Muscle of back (tissue), 13 donors: Measurements from ENCODE around the gene TMEM123. TPM values are rescaled to one million over a fixed set of nuclear protein-coding genes. Genes with fewer than 3 reads are reported as not detected.

Experiments used
- DNase-seq, 3 donors: peaks; one replicate each; pipeline versions ENCODE4 v3.0.0 to v3.0.0-alpha.2; 2013
- long read RNA-seq, 9 donors: transcript quantifications; one replicate each; lab custom pipeline, GENCODE V29; 2026
- polyA plus RNA-seq, 10 donors: library from polyadenylated mRNA; unstranded; fragments of 120-200 nt; gene quantifications; one replicate each; pipeline ENCODE4 v1.2.1, GENCODE V29; 2013; ENCODE audit not compliant: insufficient read length in 10 of 10

The TMEM123 gene
- 100 to 1,000 TPM; 137 to 199 (median 181) TPM for polyA plus RNA-seq
- long read RNA-seq, donor 1, transcript TMEM123-206 (3 exons, 549 nt): major isoform, 20 of 56 reads
- long read RNA-seq, donor 1, transcript TMEM123-202 (5 exons, 3,579 nt): minor isoform, 14 of 56 reads
- long read RNA-seq, donor 1, partial matches to known transcripts: 22 of 56 reads
- long read RNA-seq, donor 1, other reads (novel, unspliced or antisense): 0 of 56 reads
- long read RNA-seq, donor 2, transcript TMEM123-202 (5 exons, 3,579 nt): major isoform, 33 of 53 reads
- long read RNA-seq, donor 2, transcript TMEM123-206 (3 exons, 549 nt): minor isoform, 13 of 53 reads
- long read RNA-seq, donor 2, partial matches to known transcripts: 7 of 53 reads
- long read RNA-seq, donor 2, other reads (novel, unspliced or antisense): 0 of 53 reads
- long read RNA-seq, donor 3, partial matches to known transcripts: 0 of 1 reads
- long read RNA-seq, donor 3, other reads (novel, unspliced or antisense): 0 of 1 reads
- long read RNA-seq, donor 4, transcript TMEM123-202 (5 exons, 3,579 nt): minor isoform, 21 of 59 reads
- long read RNA-seq, donor 4, transcript TMEM123-206 (3 exons, 549 nt): major isoform, 22 of 59 reads
- long read RNA-seq, donor 4, partial matches to known transcripts: 16 of 59 reads
- long read RNA-seq, donor 4, other reads (novel, unspliced or antisense): 0 of 59 reads
- long read RNA-seq, donor 5, transcript TMEM123-202 (5 exons, 3,579 nt): minor isoform, 54 of 155 reads
- long read RNA-seq, donor 5, transcript TMEM123-206 (3 exons, 549 nt): major isoform, 66 of 155 reads
- long read RNA-seq, donor 5, partial matches to known transcripts: 35 of 155 reads
- long read RNA-seq, donor 5, other reads (novel, unspliced or antisense): 0 of 155 reads
- long read RNA-seq, donor 6, transcript TMEM123-206 (3 exons, 549 nt): minor isoform, 17 of 100 reads
- long read RNA-seq, donor 6, transcript TMEM123-202 (5 exons, 3,579 nt): major isoform, 38 of 100 reads
- long read RNA-seq, donor 6, partial matches to known transcripts: 45 of 100 reads
- long read RNA-seq, donor 6, other reads (novel, unspliced or antisense): 0 of 100 reads
- long read RNA-seq, donor 7, transcript TMEM123-202 (5 exons, 3,579 nt): major isoform, 22 of 63 reads
- long read RNA-seq, donor 7, transcript TMEM123-206 (3 exons, 549 nt): minor isoform, 17 of 63 reads
- long read RNA-seq, donor 7, partial matches to known transcripts: 24 of 63 reads
- long read RNA-seq, donor 7, other reads (novel, unspliced or antisense): 0 of 63 reads
- long read RNA-seq, donor 8, transcript TMEM123-202 (5 exons, 3,579 nt): major isoform, 22 of 67 reads
- long read RNA-seq, donor 8, transcript TMEM123-206 (3 exons, 549 nt): minor isoform, 20 of 67 reads
- long read RNA-seq, donor 8, partial matches to known transcripts: 25 of 67 reads
- long read RNA-seq, donor 8, other reads (novel, unspliced or antisense): 0 of 67 reads
- long read RNA-seq, donor 9, transcript TMEM123-206 (3 exons, 549 nt): major isoform, 11 of 14 reads
- long read RNA-seq, donor 9, partial matches to known transcripts: 0 of 14 reads
- long read RNA-seq, donor 9, other reads (novel, unspliced or antisense): 0 of 14 reads

DNA sequence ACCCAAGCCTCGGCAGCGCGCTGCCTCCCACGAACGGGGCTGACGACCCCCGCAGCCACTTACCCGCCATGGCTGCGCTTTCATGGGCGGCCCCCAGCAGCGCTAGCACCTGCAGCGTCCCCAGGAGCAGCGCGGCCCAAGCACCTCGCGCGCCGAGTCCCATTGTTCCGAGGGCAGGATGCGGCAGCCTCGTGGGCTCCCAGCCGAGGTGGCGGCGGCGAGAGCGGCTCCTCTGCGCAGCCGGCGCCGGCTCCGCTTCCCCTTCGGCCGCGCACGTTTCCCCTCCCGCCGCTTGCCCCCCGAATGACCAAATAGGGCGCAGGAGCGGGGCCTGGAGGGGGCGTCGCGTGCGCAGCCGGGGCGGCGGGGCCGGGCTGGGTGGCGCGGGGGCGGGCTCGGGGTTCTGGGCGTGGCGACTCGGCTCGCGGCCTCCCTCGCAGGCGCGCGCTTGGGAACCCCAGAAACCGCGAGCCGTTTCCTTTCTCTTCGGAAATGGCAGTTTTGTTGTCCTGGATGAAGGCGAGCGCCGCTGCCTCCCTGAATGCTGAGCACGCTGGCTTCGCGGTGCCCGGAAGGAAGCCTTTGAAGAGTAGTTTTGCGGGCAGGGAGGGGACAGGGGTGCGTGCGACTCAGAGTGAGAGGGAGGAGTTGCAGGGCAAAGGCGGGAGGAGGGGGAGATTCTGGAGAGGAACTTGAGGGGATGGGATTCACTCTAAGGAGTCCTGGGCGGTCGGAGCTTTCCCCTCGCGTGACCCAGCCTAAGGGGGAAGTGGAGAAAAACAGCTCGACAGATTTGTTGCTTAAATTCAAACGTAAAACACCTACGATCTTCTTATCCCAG is at the start of gene TMEM123:
Gene TMEM123 (minus strand): TSS at position 305 of the 841 bp plus-strand sequence. CDS start 142 bp downstream, at position 163.
- DNase-seq: peak; percentile 71 to 93 (median 81)

DNA sequence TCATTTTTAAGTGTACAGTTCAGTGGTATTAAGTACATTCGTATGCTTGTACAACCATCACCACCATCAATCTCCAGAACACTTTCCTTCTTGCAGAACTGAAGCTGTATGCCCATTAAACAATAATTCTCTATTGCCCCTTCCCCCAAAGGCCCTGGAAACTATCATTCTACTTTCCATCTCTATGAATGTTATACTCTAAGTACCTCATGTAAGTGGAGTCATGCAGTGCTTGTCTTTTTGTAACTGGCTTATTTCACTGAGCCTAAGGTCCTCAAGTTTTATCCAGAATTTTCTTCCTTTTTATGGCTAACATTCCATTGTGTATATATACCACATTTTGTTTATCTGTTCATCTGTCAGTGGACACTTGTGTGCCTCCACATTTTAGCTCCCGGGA is 48.3 kb upstream of the TMEM123 start:
- DNase-seq: no peak

GRCh38 chr11:102499931-102500330 is 47.4 kb upstream of the TMEM123 start:
- no peak for DNase-seq

GRCh38 chr11:102499151-102499550 is 46.6 kb upstream of the TMEM123 start:
- no peak for DNase-seq

- DNase-seq: no peak
Observed at GRCh38 chr11:102497061-102497460, 44.5 kb upstream of the TMEM123 start.

DNA sequence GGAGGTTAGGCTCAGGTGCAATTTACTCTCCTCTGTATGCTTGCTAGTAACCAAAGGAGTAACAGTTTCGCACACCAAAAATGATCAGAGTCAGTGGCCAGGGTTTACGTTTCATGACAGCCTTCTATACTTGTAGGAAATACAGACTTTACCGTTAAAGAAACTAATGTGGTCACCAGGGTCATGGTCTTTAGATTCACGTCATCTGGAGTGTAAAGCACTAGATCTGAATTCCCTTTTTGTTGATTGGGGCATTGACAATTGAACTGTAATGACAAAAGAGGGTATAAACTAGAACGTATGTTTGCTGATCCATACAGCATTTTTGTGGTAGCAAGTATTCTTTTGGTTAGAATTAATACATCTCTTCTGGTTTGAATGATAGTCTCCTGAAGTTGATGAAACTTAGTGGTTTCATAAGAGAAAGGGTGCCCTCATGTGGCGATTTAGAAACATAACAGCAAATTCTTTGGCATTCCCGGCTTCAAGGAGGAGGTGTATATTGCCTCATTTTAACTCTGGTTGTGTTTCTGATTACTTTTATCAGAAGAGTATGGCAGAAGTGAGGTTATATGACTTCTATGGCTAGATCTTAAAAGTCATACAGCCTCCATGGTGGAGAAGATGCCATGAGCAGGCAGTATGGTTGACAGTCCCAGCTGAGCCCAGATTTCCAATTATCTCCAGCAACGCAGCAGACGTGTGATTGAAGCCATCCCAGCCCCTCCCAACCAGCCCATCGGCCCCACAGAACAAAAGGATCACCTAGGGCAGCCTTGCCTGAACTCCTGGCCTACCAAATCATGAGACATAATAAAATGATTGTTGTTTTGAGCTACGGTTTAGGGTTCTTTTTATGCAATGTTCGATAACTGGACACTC is 42.8 kb upstream of the TMEM123 start:
- DNase-seq: peak; percentile 80 to 84 (median 80)

DNA sequence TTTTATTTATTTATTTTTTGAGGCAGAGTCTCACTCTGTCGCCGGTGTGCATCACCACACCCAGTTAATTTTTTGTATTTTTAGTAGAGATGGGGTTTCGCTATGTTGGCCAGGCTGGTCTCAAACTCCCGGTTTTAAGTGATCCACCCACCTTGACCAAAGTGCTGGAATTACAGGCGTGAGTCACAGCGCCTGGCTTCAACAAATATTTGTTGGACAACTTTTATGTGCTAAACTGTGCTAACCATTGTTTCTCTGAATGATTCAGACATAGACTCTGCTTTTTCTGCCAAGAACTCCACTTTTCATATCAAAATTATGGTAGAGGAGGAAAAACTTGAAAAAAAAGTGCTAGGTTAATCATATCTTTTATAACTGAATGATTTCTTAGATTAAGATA is 41.7 kb upstream of the TMEM123 start:
- DNase-seq: no peak

GRCh38 chr11:102493524-102493923 is 41.0 kb upstream of the TMEM123 start:
- DNase-seq: no peak

DNA sequence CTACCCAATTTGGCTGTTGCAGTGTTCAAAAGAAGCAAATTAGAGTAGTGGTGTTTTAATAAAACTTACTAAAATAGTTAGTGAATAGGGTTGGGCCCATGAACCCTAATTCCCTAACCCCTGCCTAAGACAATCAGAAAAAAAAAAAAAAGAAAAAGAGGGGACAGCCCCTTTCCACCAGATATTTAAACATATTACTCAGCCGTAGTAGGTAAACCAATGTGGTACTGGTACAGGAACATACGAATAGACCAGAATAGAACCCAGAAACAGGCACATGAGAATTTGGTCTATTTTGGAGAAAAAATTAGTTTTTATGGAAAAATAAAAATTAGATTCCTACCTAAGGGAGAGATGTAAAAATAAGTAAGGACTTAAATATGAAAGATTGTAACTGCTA is 39.4 kb upstream of the TMEM123 start:
- no peak for DNase-seq

- DNase-seq: no peak
Observed at GRCh38 chr11:102489186-102490145, 36.9 kb upstream of the TMEM123 start.

GRCh38 chr11:102488208-102488607 is 35.6 kb upstream of the TMEM123 start:
- DNase-seq: no peak

DNA sequence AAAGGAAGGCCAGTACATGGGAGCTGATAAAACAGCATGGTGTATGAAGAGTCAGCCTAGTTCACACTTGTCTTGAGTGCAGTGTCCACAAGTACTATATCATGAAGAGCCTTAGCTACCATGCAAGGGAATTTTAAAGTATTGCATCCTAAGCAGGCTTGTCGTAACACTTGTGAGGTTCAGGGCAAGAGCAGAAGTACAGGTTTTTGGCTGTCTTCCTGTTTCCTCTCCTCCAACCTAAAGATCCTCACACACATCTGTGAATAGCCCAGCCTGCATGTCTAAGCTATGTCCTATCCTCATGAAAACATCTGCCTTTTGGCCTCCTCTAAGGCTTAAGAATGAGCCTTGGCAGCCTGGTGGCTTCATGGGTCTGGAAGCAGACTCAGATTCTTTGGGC is 34.6 kb upstream of the TMEM123 start:
- DNase-seq: no peak

- DNase-seq: no peak
Observed at GRCh38 chr11:102486584-102486983, 34.0 kb upstream of the TMEM123 start.

DNA sequence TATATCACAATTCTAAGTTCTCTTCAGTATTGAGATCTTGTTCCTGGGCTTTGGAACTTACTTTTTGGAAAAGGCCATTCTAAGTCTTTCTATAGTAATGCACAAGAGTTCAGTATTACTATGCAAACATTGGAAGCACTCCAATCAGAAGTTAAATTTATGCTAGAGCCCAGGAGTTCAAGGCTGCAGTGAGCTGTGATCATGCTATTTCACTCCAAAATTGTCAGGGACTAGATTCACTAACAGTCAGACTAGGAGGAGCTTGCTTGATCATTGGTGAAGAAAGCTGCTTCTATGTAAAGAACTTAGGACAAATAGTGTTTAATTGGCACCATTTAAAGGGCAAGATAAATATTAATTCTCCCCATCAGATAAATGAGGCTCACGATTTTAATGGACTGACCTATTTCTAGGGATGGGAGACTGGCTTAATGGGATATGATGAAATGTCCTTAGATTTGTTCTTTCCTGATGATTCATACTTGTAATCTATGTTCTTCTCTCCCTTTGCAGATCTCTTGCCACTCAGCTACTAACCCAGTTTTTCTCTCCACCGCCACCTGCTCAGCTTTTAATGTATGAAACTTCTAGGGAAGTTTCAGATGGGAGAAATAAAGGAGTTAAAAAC is 32.6 kb upstream of the TMEM123 start:
- no peak for DNase-seq

GRCh38 chr11:102482433-102482832 is 29.9 kb upstream of the TMEM123 start:
- no peak for DNase-seq

DNA sequence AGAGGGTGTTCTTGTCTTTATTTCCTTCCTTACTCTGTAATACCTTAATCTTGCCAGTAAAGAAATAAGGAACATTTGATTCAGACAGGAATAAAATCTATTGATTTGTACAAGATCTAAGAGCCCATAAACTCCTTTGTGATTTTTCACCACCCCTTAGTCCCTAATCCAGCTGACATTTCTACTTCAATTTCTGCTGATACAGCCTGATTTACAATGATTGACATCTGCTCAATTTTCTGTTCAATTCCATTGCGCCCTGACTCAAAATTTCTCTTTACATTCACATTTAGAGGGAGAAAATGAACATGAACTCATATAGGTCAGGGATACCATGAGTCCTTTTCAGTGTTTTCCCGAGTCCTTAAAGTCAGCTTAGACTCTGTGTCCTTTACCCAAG is 27.2 kb upstream of the TMEM123 start:
- no peak for DNase-seq

- no peak for DNase-seq
Observed at GRCh38 chr11:102478673-102479299, 26.2 kb upstream of the TMEM123 start.
